H1 (cell line): Measurements from ENCODE around the gene SH3RF3. TPM values are rescaled to one million over a fixed set of nuclear protein-coding genes. Genes with fewer than 3 reads are reported as not detected.

ENCODE experiments used
- KDM5A ChIP-seq: fragments of 200-600 bp; IDR thresholded peaks from 2 replicates; pipeline ENCODE4 v1.7.1; 2012; ENCODE audit warnings: mild to moderate bottlenecking, low read length, inconsistent platforms, mixed read lengths
- POLR2AphosphoS5 ChIP-seq: IDR thresholded peaks from 2 replicates; pipeline ENCODE4 v1.6.1; 2011; ENCODE audit warnings: low read depth, low read length
- RNF2 ChIP-seq: fragments of 200-900, 300-1000 bp; sonication (generic); IDR thresholded peaks from 2 replicates; pipeline ENCODE4 v1.7.1; 2016; ENCODE audit warnings: borderline replicate concordance, low read depth, mild to moderate bottlenecking, antibody characterized with exemption, low read length; ENCODE audit not compliant: poor library complexity, severe bottlenecking; ENCODE audit errors: missing control alignments
- polyA plus RNA-seq, 7 experiments: library from polyadenylated mRNA; depleted of rRNA in 3 of 7; stranded (reverse) in 5 of 7; unstranded in 2 of 7; fragments of >200 nt in 5 of 7; fragments of 200-250 nt in 2 of 7; gene quantifications; 1 replicate in 5 of 7; 2 replicates in 1 of 7; 4 replicates in 1 of 7; pipeline versions ENCODE4 v1.2.1 to v1.2.3, GENCODE V29; 2011 to 2013; ENCODE audit warnings: missing spikeins in 2 of 7, mixed read lengths in 2 of 7
- total RNA-seq: library from RNA; stranded (reverse); fragmentation: NEBNext Ultra II Directional; extraction: Animal tissue kit (Norgen Biotek cat#: 25700); gene quantifications from 2 replicates; pipeline ENCODE4 v1.2.1, GENCODE V29; 2021

Gene SH3RF3
- total and polyA plus RNA-seq, 2 of the 8 experiments (the other 6 are each of a cell fraction or from before 2014, with no cell fraction given), result 0.11 to 0.65 TPM

DNA sequence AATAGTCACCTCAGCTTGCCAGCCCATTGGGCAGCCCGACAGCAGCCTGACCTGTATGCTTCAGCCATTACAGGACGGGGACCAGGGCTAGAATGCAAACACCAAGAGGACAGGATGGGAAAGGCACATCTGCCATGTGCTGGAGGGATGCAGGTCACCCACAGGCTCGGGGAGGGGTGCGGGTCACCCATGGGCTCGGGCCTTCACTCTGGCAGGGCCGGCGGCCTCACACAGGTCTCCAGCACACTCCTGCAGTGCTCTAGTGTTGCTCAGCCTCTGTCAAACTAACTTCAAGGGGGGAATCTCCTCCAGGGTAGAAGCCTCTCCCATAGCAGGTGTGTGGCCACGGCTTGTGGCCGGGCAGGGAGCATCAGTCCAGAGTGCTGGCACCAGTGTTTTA is 262.2 kb downstream of the SH3RF3 start (continued):
- TF ChIP-seq POLR2AphosphoS5 (no peak), RNF2 (no peak), KDM5A (no peak)
